Thoracic aorta (tissue), 2 donors: ENCODE data around the gene TAS2R1. TPM values are rescaled to one million over a fixed set of nuclear protein-coding genes. Genes with fewer than 3 reads are reported as not detected.

Experiments
- ATAC-seq: fragments of 150-250 bp; one replicate; pipeline ENCODE4 v1.8.0; 2017; ENCODE audit warnings: low read depth; ENCODE audit not compliant: insufficient number of reproducible peaks, low FRiP score
- DNase-seq: peaks from one replicate; pipeline ENCODE4 v3.0.0-alpha.2; 2020; ENCODE audit warnings: low spot score
- H3K27ac ChIP-seq, 2 donors: fragments of 200-600 bp; sonication (generic); 1 replicate in 1 of 2; 2 replicates in 1 of 2; pipeline ENCODE4 v1.5.1; 2016; ENCODE audit warnings: mild to moderate bottlenecking in 2 of 2, moderate library complexity in 2 of 2
- H3K27me3 ChIP-seq: fragments of 200-600 bp; sonication (generic); replicated peaks from 2 replicates; pipeline ENCODE4 v1.6.0; 2016; ENCODE audit warnings: mild to moderate bottlenecking; ENCODE audit not compliant: insufficient read depth
- H3K36me3 ChIP-seq: fragments of 200-600 bp; sonication (generic); one replicate; pipeline ENCODE4 v1.5.1; 2016
- H3K4me1 ChIP-seq, 2 donors: fragments of 200-600 bp; sonication (generic); 1 replicate in 1 of 2; 2 replicates in 1 of 2; pipeline versions ENCODE4 v1.5.1 to v1.6.0; 2016; ENCODE audit warnings: low read depth in 2 of 2, mild to moderate bottlenecking in 1 of 2; ENCODE audit not compliant: control insufficient read depth in 1 of 2
- H3K4me3 ChIP-seq: fragments of 200-600 bp; sonication (generic); 2 replicates; pipeline ENCODE4 v1.5.1; 2016; ENCODE audit warnings: mild to moderate bottlenecking
- H3K9me3 ChIP-seq: fragments of 200-600 bp; sonication (generic); 2 replicates; pipeline ENCODE4 v1.5.1; 2016
- CTCF ChIP-seq: fragments of 200-600 bp; sonication (generic); IDR thresholded peaks from one replicate; pipeline ENCODE4 v1.5.1; 2019; ENCODE audit warnings: antibody characterized with exemption
- total RNA-seq, 2 donors: library from RNA; depleted of rRNA; stranded (reverse); fragments of >200 nt; gene quantifications; one replicate each; pipeline versions ENCODE4 v1.1.0 to v1.2.3, GENCODE V29; 2016

TAS2R1 gene
- total RNA-seq, 2 donors from 2014 or later: not detected

DNA sequence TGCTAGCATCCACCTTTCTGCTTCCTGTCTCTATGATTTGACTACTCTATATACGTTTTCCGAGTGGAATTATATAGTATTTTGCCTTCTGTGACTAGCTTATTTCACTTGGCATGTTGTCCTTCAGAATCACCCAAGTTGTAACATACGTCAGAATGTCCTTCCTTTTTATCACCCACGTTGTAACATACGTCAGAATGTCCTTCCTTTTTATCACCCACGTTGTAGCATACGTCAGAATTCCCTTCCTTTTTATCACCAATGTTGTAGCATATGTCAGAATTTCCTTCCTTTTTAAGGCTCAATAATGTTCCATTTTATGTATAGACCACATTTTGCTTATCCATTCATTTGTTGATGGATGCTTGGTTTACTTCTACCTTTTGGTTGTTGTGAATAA, 22.9 kb upstream of the TAS2R1 start:
- no peak for ATAC-seq
- H3K27me3 ChIP-seq: no peaks in the 10 kb centered on the region
- no peaks in the 10 kb centered on the region for H3K9me3 ChIP-seq
- H3K4me3 ChIP-seq: no peak overlapping the region
- no peak overlapping the region for H3K27ac ChIP-seq
- H3K4me1 ChIP-seq: peaks cover 4 to 13% of the 10 kb centered on the region in 2 donors
- TF ChIP-seq CTCF: no peak
- no peaks in the 10 kb centered on the region for H3K36me3 ChIP-seq
- DNase-seq: no peak

GRCh38 chr5:9652295-9652694, 22.1 kb upstream of the TAS2R1 start:
- no peak overlapping the region for H3K4me3 ChIP-seq
- H3K36me3 ChIP-seq: no peaks in the 10 kb centered on the region
- ATAC-seq (no peak), DNase-seq (no peak)
- no peaks in the 10 kb centered on the region for H3K27me3 ChIP-seq
- H3K9me3 ChIP-seq: no peaks in the 10 kb centered on the region
- H3K4me1 ChIP-seq: peaks cover 4 to 13% of the 10 kb centered on the region in 2 donors
- H3K27ac ChIP-seq: no peak overlapping the region
- no peak for TF ChIP-seq CTCF

DNA sequence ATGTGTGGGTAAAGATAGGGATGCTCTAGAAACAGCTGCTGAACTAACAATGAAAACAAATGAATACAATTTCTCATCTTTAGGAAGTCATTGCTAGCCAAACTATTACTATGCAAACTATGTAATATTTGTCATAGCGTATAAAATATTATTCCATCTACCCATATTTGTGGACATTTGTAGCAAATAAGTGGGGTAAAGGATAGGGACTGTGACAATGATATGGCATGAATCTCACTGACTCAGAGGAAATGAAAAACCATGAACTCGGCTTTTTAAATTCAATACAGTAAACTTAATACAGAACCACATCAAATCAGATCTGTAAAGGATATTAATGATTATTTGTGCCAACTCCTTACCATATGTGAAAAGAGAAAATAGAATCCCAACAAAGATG, 16.7 kb upstream of the TAS2R1 start:
- no peak for TF ChIP-seq CTCF
- Histone ChIP-seq H3K4me3 (no peak overlapping the region), H3K27ac (no peak overlapping the region), H3K4me1 (no peaks in the 10 kb centered on the region), H3K27me3 (no peaks in the 10 kb centered on the region), H3K9me3 (no peaks in the 10 kb centered on the region), H3K36me3 (no peaks in the 10 kb centered on the region)
- ATAC-seq (no peak), DNase-seq (no peak)

GRCh38 chr5:9644630-9645029, 14.5 kb upstream of the TAS2R1 start:
- Histone ChIP-seq H3K27ac (no peak overlapping the region), H3K4me3 (no peak overlapping the region), H3K9me3 (no peaks in the 10 kb centered on the region), H3K36me3 (no peaks in the 10 kb centered on the region), H3K4me1 (no peaks in the 10 kb centered on the region), H3K27me3 (no peaks in the 10 kb centered on the region)
- TF ChIP-seq CTCF: no peak
- no peak for ATAC-seq
- no peak for DNase-seq

DNA sequence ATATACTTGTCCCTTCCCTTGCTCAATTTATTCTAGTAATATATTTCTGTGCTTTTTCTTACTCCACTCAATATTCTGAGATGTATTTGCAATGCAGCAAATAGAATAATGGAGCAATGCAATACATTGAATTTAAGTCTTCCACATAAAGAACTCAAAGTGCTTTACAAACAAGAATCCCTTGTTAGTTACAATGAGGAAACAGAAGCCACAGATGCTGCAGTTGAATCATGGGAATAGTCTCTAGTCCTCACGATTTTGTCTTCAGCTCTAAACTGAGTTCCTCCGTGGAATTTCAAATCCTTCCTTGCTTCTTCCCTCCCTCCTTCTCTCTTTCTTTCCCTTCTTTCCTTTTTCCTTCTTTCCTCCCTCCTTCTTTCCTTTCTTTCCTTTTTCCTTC, 12.5 kb upstream of the TAS2R1 start:
- no peak for TF ChIP-seq CTCF
- no peaks in the 10 kb centered on the region for H3K9me3 ChIP-seq
- H3K36me3 ChIP-seq: no peaks in the 10 kb centered on the region
- H3K4me1 ChIP-seq: no peaks in the 10 kb centered on the region
- no peak overlapping the region for H3K27ac ChIP-seq
- no peak overlapping the region for H3K4me3 ChIP-seq
- no peaks in the 10 kb centered on the region for H3K27me3 ChIP-seq
- DNase-seq: no peak
- ATAC-seq: no peak
